Loucy (cell line): ENCODE results near the gene PLAC8.

Experiments used
- CTCF ChIP-seq: fragments of 200-600 bp; sonication (generic); conservative IDR thresholded peaks from 2 replicates; pipeline ENCODE4 v1.5.1; 2014; ENCODE audit warnings: mild to moderate bottlenecking, antibody characterized with exemption, low read length
- EZH2phosphoT487 ChIP-seq: fragments of 200-600 bp; IDR thresholded peaks from 2 replicates; pipeline ENCODE4 v1.6.1; 2018; ENCODE audit warnings: antibody characterized with exemption, mild to moderate bottlenecking, moderate library complexity, borderline replicate concordance

DNA sequence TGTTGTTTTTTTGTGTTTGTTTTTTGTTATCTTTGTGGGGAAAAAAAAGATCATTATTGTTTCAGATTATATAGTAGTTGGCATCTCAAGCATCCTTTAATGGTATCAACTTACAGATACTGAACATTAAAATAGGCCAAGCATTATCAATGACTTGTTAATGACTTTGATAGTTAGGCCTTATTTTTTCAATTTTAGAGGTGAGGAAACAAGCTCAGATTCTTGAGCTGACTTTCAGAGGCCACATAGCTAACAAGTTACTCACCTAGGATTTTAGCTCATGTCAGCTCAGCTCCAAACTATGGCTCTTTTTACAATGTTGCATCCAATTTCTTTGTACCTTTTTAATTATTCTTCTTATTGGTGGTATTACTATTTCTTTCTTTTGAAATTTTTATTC is 471 bp upstream of the PLAC8 start:
- no peak for TF ChIP-seq CTCF
- TF ChIP-seq EZH2phosphoT487, result no peak
